ENCODE results near the gene MANBA.

- no peak for TF ChIP-seq CTCF (IDR thresholded peaks at IDR 0.05; ENCODE audit: low read depth, low read length)
- TF ChIP-seq EZH2phosphoT487 (IDR thresholded peaks at IDR 0.05; ENCODE audit: low read depth) = no peak
Measured at GRCh38 chr4:102586002-102586643, 174.6 kb downstream of the MANBA start.

Measured in OCI-LY3 (cell line).